GM03348 (cell line): ENCODE results near the gene EPB41L5.
A peak's percentile ranks its signal among the peaks of the same experiment; 100 is the strongest.
"Not testable (repeated sequence)": the region's sequence is repeated elsewhere in the genome, so short reads cannot be mapped to it uniquely, and the experiment has no call there.

ENCODE experiments used
- DNase-seq: peaks from one replicate; pipeline ENCODE4 v3.0.0; 2012; ENCODE audit warnings: low spot score

Gene EPB41L5

GRCh38 chr2:120141300-120142069, 128.6 kb downstream of the EPB41L5 start:
- DNase-seq: no peak

- DNase-seq: no peak
These were observed 129.8 kb downstream of the EPB41L5 start for GRCh38 chr2:120142528-120143219.

GRCh38 chr2:120148229-120148628, 135.4 kb downstream of the EPB41L5 start:
- DNase-seq: no peak

- no peak for DNase-seq
These were observed 135.8 kb downstream of the EPB41L5 start for GRCh38 chr2:120148669-120149068.

GRCh38 chr2:120149406-120149805, 136.5 kb downstream of the EPB41L5 start:
- no peak for DNase-seq

GRCh38 chr2:120150040-120150482, 137.2 kb downstream of the EPB41L5 start:
- no peak for DNase-seq

GRCh38 chr2:120155308-120155707, 142.4 kb downstream of the EPB41L5 start:
- DNase-seq: no peak

GRCh38 chr2:120158658-120159057, 145.8 kb downstream of the EPB41L5 start:
- not testable (repeated sequence) for DNase-seq

- no peak for DNase-seq
These were observed 148.3 kb downstream of the EPB41L5 start for GRCh38 chr2:120161190-120161589.

GRCh38 chr2:120162716-120163115, 149.8 kb downstream of the EPB41L5 start:
- DNase-seq: no peak

GRCh38 chr2:120167272-120167671, 154.4 kb downstream of the EPB41L5 start:
- no peak for DNase-seq

GRCh38 chr2:120169020-120169419, 156.1 kb downstream of the EPB41L5 start:
- DNase-seq: no peak

- peak; percentile 78 for DNase-seq
These were observed 162.2 kb downstream of the EPB41L5 start for GRCh38 chr2:120174963-120175581.

- DNase-seq: no peak
These were observed 163.6 kb downstream of the EPB41L5 start for GRCh38 chr2:120176526-120176925.

- no peak for DNase-seq
These were observed 164.2 kb downstream of the EPB41L5 start for GRCh38 chr2:120177001-120177621.

GRCh38 chr2:120177973-120178372, 165.1 kb downstream of the EPB41L5 start:
- no peak for DNase-seq

- DNase-seq: no peak
These were observed 166.5 kb downstream of the EPB41L5 start for GRCh38 chr2:120179396-120179795.

- DNase-seq: no peak
These were observed 167.2 kb downstream of the EPB41L5 start for GRCh38 chr2:120180066-120180465.

- DNase-seq: no peak
These were observed 169.2 kb downstream of the EPB41L5 start for GRCh38 chr2:120182019-120182560.

- no peak for DNase-seq
These were observed 176.3 kb downstream of the EPB41L5 start for GRCh38 chr2:120189189-120189588.

GRCh38 chr2:120192280-120192679, 179.4 kb downstream of the EPB41L5 start:
- DNase-seq: no peak

- no peak for DNase-seq
These were observed 182.7 kb downstream of the EPB41L5 start for GRCh38 chr2:120195553-120195952.
